ENCODE data around the gene ZNF222.
A peak's percentile ranks its signal among the peaks of the same experiment; 100 is the strongest.

ZNF222 gene

GRCh38 chr19:44025217-44025936, at the start of gene ZNF222:
ZNF222 (plus strand) TSS chr19:44025379; CDS start chr19:44025437, 58 bp downstream.
- DNase-seq = no peak

- DNase-seq = no peak
Observed at GRCh38 chr19:43976732-43977131, 48.4 kb upstream of the ZNF222 start.

DNA sequence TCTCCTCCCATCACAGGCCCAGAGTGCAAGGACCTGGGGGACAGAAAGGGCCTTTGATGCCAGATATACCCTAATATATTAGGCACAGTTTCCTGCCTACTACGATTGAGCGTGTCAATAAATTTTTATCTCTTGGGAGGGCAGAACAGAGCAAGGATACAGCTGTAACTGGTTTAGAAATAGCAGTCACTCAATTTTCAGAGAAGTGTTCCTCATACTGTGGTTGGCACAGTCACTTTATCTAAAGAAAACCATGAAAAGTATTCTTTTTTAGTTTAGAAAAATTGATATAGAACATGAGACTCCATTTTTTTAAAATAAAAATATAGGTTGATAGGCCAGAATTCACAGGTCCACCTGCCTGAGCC, 41.7 kb upstream of the ZNF222 start:
- DNase-seq = no peak

- DNase-seq = peak; percentile 92
Observed at GRCh38 chr19:43983912-43984686, 41.1 kb upstream of the ZNF222 start, which contains the start of gene ZNF155. ZNF155 (plus strand) TSS chr19:43984188; CDS start chr19:43988544, 4,356 bp downstream.

DNA sequence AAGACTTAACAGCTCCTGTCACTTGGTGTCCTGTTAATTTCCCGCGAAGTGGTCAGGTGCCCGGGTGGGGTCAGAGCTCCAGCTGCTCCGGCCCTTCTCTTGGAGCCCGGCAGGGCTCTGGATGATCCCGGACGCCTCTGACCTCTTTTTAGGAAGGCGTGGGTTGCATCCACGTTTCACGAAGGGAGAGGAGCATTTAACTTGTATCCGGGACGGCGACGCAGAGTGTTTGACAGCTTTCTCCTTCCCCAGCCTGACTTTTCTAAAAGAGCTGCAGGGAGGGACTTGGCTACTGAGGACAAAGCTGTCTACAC, 40.5 kb upstream of the ZNF222 start:
- DNase-seq = no peak

DNA sequence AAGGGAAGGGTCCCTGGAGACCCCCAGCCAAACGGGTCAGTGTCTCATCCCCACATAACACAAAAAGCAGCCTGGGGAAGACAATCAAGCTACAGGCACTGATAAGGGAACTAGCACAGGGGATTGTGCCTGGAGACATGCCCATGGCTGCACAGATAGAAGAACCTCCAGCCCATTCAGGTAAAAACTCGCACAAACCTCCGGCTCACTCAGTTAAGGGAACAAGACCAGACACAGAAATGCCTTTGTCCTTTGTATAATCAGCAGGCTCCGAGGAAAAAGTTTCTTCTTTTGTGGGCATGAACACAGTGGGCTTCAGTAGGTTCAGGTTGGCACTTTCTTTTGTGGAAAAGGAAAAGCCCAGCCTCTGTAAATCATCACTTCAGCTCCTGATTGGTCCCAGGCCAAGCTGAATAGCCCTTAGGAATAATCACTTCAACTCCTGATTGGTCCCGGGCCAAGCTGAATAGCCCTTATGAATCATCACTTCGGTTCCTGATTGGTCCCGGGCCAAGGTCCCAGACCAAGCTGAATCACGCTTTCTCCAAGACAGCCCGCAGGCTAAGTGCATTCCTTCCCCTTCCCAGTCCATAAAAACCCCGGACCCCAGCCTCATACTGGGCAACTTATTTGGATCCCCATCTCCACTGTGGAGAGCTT, 27.4 kb upstream of the ZNF222 start:
- DNase-seq = no peak

DNA sequence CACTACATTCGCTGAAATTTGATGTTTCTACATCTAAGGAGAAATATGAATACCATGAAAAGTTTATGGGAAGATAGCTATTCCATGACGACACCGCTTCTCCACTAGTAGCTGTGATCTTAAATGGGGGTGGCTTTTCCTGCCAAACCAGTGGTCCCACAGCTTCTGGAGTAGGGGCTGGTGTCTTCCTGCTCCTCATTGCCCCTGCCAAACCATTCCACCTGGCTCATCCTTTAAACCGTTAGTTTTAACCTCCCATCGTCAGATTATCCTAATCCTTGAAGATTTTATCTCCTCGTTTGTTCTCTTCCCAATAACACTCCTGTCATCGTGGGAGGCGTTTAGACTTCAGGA, 23.0 kb upstream of the ZNF222 start:
- no peak for DNase-seq

GRCh38 chr19:44002566-44003460, 22.4 kb upstream of the ZNF222 start, which contains the start of gene ZNF230:
ZNF230 (plus strand) TSS chr19:44002957; CDS start chr19:44007079, 4,122 bp downstream.
- peak; percentile 51 for DNase-seq

GRCh38 chr19:44003461-44004009, 21.6 kb upstream of the ZNF222 start:
- DNase-seq = no peak

DNA sequence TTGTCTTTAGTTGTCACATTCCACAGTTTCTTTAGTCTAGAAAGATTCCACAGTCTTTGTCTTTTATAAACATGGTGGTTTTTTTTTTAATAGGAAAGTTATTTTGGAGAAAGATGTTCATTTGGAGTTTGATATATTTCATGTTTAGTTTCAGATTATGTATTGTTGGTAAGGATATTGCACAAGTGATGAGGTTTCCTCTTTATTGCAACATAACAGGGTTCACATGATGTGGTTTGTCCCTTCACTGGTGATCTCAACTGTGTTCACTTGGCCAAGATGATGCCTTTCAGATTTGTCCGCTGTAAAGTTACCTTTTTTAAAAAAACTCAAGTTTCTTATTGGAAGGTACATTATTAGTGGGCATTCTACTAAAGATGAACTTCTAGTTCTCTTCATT, 19.2 kb upstream of the ZNF222 start:
- no peak for DNase-seq

- DNase-seq = no peak
Observed at GRCh38 chr19:44007473-44007872, 17.7 kb upstream of the ZNF222 start.

GRCh38 chr19:44010468-44010867, 14.7 kb upstream of the ZNF222 start:
- DNase-seq = no peak

DNA sequence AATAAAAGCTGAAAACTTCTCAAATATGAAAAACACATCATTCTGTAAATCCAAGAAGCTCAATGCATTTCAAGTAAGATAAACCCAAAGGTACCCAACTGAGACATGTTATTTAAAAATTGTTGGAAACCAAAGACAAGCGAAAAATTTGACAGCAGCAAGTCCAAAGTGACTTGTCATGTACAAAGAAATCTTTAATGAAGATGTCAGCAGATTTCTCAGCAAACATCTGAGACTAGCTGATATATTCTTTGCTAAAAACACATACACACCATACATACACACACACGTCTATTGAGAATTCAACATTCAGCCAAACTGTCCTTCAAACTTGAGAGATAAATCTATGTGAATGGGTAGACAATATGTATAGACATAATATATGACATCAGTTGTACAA, 5.7 kb upstream of the ZNF222 start:
- DNase-seq = no peak

- no peak for DNase-seq
Observed at GRCh38 chr19:44021221-44021620, 4.0 kb upstream of the ZNF222 start.

GRCh38 chr19:44024900-44025216, 321 bp upstream of the ZNF222 start:
- DNase-seq = no peak

- DNase-seq = no peak
Observed at GRCh38 chr19:44026622-44027021, 1.4 kb downstream of the ZNF222 start.

DNA sequence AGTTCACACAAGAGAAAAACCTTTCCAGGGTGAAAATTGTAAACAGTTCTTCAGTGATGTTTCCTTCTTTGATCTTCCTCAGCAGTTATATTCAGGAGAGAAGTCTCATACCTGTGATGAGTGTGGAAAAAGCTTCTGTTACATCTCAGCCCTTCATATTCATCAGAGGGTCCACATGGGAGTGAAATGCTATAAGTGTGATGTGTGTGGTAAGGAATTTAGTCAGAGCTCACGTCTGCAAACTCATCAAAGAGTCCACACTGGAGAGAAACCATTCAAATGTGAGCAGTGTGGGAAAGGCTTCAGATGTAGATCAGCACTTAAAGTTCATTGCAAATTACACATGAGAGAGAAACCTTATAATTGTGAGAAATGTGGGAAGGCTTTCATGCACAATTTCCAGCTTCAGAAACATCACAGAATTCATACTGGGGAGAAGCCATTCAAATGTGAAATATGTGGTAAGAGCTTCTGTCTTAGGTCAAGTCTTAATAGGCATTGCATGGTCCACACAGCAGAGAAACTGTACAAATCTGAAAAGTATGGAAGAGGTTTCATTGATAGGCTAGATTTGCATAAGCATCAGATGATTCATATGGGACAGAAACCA, 6.9 kb downstream of the ZNF222 start:
- DNase-seq = no peak

DNA sequence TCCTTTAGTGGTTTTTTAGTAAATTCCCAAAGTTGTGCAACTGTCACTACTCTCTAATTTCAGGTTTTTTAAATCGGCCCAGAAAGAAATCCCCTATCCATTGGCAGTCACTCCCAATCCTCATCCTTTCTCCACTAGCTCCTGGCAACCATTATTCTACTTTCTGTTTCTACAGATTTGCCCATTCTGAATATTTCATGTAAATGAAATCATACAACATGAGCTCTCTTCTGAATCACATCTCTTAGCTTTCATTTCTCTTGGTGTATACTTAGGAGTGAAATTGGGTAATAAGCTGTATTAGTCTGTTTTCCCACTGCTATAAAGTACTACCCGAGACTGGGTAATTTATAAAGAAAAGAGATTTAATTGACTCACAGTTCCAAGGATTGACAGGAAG, 17.0 kb downstream of the ZNF222 start:
- no peak for DNase-seq

DNA sequence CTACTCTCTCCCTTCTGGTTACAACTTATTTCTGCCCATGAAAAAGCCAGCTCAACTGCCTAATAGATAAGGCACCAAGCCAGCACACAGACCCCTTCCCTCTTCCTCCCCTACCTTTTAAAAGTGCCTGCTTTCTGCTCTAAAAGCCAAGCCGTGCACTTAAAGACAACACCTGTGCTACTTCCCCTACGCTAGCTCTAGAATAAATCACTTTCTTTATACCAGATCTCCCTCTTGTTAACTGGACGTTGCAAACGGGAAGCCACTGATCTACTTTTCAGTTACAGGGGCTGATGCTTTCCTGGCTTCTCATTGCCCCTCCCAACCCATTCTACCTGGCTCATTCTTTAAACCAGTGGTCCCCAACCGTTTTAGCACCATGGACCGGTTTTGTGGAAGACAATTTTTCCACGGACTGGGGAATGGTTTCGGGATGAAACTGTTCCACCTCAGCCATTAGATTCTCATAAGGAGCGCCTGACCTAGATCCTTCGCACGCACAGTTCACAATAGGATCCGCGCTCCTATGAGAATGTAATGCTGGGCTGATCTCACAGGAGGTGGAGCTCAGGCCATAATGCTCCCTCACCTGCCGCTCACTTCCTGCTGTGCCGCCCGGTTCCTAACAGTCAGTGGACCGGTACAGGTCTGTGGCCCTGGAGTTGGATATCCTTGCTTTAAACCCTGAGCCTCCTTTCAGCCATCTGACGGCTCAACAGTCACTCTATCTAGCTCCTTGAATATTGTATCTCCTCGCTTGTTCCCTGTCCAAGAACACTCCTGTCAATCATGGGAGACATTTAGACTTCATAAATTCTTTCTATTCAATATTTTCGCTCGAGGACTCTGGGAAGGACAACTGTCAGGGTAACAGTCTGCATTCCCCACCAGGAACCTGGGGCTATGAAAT, 25.8 kb downstream of the ZNF222 start:
- DNase-seq = peak; percentile 14

DNA sequence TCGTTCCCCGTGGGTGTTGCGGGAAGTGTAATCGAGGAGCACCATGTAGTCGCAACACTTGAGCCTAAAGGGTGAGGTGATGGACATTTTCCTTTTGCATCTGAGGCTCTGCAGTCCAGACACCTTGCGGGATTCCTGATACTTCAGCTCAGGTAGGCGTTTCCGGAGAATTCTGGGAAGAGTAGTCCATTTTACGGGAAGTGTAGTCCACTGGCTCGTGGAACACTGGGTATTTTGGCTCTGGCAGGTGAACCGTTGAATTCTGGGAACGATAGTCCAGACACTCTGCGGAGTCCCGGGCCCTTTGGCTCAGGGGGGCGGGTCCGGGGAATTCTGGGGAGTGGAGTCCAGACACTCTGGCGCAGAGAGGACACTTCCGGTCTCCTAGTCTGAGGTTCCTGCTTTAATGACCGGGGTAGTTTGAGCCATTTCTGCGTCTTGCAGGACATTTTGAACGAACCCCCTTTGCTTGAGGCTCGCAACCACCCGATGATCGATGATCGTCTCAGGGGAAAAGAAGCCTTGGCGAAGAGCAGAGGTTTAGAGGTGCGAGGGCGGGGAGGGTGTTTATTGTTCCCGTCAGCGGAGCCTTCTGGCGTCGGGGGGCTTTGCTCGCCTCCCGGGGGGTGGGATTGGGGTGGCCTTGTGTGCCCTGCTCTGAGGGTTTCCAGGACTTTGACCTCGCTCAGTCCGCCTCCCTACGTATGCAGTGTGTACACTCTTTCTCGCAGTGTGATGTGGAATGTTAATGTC, 26.6 kb downstream of the ZNF222 start, which contains the start of gene ZNF223:
Gene ZNF223 (plus strand): TSS at position 387 of the 753 bp plus-strand sequence. CDS start 3,141 bp downstream, outside the sequence.
- peak; percentile 87 for DNase-seq
